Measurements from ENCODE around the gene LRRN2. TPM values are rescaled to one million over a fixed set of nuclear protein-coding genes. Genes with fewer than 3 reads are reported as not detected.
A peak's percentile ranks its signal among the peaks of the same experiment; 100 is the strongest.

Gene LRRN2
- total and polyA plus RNA-seq, 11 donors: 0.65 to 4.2 (median 1.5) TPM

DNA sequence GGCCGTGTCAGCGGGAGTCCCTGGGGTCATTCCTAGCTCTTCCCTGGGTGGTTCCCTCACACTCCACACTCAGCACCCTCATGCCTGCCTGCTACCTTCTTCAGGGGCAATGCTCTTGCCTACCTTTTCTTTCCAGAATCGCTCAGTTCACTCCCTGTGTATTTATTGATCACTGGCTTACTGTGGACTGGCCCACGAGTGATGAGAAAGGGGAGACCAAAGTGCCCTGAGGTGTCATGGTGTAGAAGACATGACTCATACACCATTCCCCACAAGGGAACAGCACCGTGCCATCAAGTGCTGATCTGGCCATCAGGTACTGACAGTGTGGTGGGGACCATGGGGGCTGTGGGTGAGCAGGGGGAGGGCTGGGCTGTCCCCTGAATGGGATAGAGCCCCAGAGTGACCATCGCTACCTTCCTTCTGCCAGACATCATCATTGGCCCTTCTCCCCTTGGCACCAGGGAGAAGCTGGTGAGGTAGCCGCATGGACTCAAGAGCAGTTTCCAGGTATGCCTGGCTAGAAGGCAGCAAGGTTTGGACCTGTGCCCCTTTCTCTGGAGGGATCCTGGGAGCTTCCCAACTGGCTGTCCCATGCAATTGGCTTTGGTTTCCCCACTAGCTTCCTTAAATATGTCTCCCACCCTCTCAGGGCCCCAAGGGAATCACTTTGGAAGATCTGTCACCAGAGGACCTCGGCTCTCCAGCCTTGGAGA is 17.2 kb upstream of the LRRN2 start:
- no peak for DNase-seq
- Histone ChIP-seq H3K27me3 (peaks cover 0 to 10% (median 0%) of the 10 kb centered on the region in 9 donors), H3K4me1 (peaks cover 0 to 3% (median 0%) of the 10 kb centered on the region in 12 donors), H3K9me3 (no peaks in the 10 kb centered on the region), H3K27ac (peak overlapping the region in 1 of 12 donors; percentile 64), H3K4me3 (no peak overlapping the region), H3K36me3 (no peaks in the 10 kb centered on the region)
- WGBS, 4 donors: 67 to 76% (median 69%) methylated on average over 8 of the region's 8 CpGs
- intact Hi-C loops (cut with DNase I): no loop called here
- no peak for TF ChIP-seq POLR2A (IDR thresholded peaks at IDR 0.05)
- TF ChIP-seq, protein P1, sequence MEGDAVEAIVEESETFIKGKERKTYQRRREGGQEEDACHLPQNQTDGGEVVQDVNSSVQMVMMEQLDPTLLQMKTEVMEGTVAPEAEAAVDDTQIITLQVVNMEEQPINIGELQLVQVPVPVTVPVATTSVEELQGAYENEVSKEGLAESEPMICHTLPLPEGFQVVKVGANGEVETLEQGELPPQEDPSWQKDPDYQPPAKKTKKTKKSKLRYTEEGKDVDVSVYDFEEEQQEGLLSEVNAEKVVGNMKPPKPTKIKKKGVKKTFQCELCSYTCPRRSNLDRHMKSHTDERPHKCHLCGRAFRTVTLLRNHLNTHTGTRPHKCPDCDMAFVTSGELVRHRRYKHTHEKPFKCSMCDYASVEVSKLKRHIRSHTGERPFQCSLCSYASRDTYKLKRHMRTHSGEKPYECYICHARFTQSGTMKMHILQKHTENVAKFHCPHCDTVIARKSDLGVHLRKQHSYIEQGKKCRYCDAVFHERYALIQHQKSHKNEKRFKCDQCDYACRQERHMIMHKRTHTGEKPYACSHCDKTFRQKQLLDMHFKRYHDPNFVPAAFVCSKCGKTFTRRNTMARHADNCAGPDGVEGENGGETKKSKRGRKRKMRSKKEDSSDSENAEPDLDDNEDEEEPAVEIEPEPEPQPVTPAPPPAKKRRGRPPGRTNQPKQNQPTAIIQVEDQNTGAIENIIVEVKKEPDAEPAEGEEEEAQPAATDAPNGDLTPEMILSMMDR (IDR thresholded peaks at IDR 0.05): no peak
- ATAC-seq: no peak

DNA sequence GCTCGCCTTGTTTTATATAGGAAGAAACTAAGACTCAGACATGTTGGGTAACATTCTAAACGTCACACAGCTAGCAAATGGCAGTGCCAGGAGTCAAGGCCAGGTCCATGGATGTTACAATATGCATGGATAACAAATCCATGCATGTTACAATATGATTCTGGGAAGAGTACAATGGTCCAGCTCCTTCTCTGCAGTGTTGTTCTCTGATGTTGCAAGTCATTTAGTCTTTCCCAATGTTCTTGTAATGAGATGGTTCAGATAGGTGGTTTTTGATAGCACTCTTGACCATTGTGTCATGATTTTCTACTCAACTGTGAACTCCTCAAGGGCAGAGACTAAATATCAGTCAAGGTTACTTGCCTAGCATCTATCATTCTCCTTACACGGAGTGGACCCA is 15.7 kb upstream of the LRRN2 start:
- no peaks in the 10 kb centered on the region for H3K36me3 ChIP-seq
- no peak overlapping the region for H3K4me3 ChIP-seq
- TF ChIP-seq, protein P1 (IDR thresholded peaks at IDR 0.05): no peak
- TF ChIP-seq POLR2A (IDR thresholded peaks at IDR 0.05): no peak
- ATAC-seq (no peak), DNase-seq (no peak)
- H3K4me1 ChIP-seq: no peaks in the 10 kb centered on the region
- intact Hi-C loops (cut with DNase I): no loop called here
- WGBS, 4 donors: 89 to 93% (median 90%) methylated on average over 3 of the region's 3 CpGs
- no peak overlapping the region for H3K27ac ChIP-seq
- H3K27me3 ChIP-seq: peaks cover 0 to 10% (median 0%) of the 10 kb centered on the region in 9 donors
- H3K9me3 ChIP-seq: no peaks in the 10 kb centered on the region

DNA sequence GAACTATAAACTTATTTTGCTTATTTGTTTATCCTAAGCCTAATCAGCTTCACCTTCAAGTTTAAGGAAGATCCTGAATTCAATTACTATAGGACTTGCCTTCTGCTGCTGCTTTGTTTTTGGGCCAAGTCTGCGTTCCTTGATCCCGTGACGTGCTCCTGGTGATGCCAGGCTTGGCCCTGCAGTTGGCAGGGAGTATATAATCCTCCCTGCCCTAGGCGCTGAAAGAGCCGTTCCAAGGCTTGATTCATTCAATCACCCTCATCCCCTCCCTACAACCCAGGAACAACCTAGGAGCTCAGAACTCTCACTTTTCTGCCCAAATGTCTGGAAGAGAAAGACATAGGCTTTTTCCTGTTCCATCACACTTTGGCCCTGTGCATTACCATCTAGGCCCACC is 12.4 kb upstream of the LRRN2 start:
- DNase-seq (no peak), ATAC-seq (peak in 1 of 4 donors; percentile 50)
- no peaks in the 10 kb centered on the region for H3K4me1 ChIP-seq
- TF ChIP-seq POLR2A (IDR thresholded peaks at IDR 0.05): no peak
- TF ChIP-seq, protein P1 (IDR thresholded peaks at IDR 0.05): no peak
- intact Hi-C loops (cut with DNase I): no loop called here
- H3K27ac ChIP-seq: no peak overlapping the region
- no peaks in the 10 kb centered on the region for H3K9me3 ChIP-seq
- peaks cover 0 to 10% (median 0%) of the 10 kb centered on the region in 9 donors for H3K27me3 ChIP-seq
- no peak overlapping the region for H3K4me3 ChIP-seq
- no peaks in the 10 kb centered on the region for H3K36me3 ChIP-seq
- 72 to 78% (median 77%) methylated on average over 5 of the region's 5 CpGs for WGBS, 4 donors

DNA sequence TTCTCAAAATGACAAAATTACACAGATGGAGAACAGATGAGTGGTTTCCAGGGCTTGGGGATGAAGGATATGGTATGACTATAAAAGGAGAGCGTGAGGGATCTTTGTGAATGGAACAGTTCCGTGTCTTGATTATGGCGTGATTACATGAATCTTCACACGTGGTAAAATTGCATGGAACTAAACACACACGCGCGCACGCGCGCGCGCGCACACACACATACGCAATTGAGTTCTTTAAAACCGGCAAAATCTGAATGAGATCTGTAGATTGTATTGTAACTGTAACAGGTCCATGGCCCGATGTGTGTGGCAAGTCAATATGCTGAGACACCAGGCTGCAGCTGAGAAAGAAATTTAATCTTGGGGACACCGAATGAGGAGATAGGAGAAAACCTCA is 11.1 kb upstream of the LRRN2 start:
- intact Hi-C loops (cut with DNase I): no loop called here
- no peak for DNase-seq
- H3K27me3 ChIP-seq: peaks cover 0 to 9% (median 2%) of the 10 kb centered on the region in 9 donors

More for the DNA sequence above, 11.1 kb upstream of the LRRN2 start:
- H3K4me1 ChIP-seq: no peaks in the 10 kb centered on the region
- no peaks in the 10 kb centered on the region for H3K36me3 ChIP-seq
- 88 to 93% (median 89%) methylated on average over 17 of the region's 17 CpGs for WGBS, 4 donors
- ATAC-seq: no peak
- TF ChIP-seq, protein P1 (IDR thresholded peaks at IDR 0.05): no peak
- TF ChIP-seq POLR2A (IDR thresholded peaks at IDR 0.05): no peak
- no peak overlapping the region for H3K27ac ChIP-seq
- no peak overlapping the region for H3K4me3 ChIP-seq
- no peaks in the 10 kb centered on the region for H3K9me3 ChIP-seq
